Mesothelial cell of epicardium (in vitro differentiated cells): Measurements from ENCODE around the gene EXOSC10. TPM values are rescaled to one million over a fixed set of nuclear protein-coding genes. Genes with fewer than 3 reads are reported as not detected.
"Not testable (repeated sequence)": the region's sequence is repeated elsewhere in the genome, so short reads cannot be mapped to it uniquely, and the experiment has no call there.

ENCODE experiments used
- DNase-seq, 2 experiments: peaks; one replicate each; pipeline ENCODE4 v3.0.0; 2021; ENCODE audit warnings: low spot score in 2 of 2; ENCODE audit not compliant: unreplicated experiment in 2 of 2
- H3K27ac Mint-ChIP-seq: 2 replicates; pipeline ENCODE4 v1.8.0; 2021; ENCODE audit warnings: mixed read lengths
- H3K27me3 Mint-ChIP-seq: 2 replicates; pipeline ENCODE4 v1.8.0; 2021; ENCODE audit warnings: low read depth, mixed read lengths
- H3K36me3 Mint-ChIP-seq: 2 replicates; pipeline ENCODE4 v1.8.0; 2021; ENCODE audit warnings: mixed read lengths
- H3K4me1 Mint-ChIP-seq: 2 replicates; pipeline ENCODE4 v1.8.0; 2021; ENCODE audit warnings: mixed read lengths
- H3K4me3 Mint-ChIP-seq: 2 replicates; pipeline ENCODE4 v1.8.0; 2021; ENCODE audit warnings: mild to moderate bottlenecking, moderate library complexity, mixed read lengths
- H3K9me3 Mint-ChIP-seq: 2 replicates; pipeline ENCODE4 v1.8.0; 2021; ENCODE audit warnings: mixed read lengths
- total RNA-seq: library from RNA; stranded (reverse); gene quantifications from 3 replicates; pipeline ENCODE4 v1.2.1, GENCODE V29; 2021
- TF ChIP-seq, protein P1 (sequence below): fragments of 200-600 bp; sonication (generic); IDR thresholded peaks from one replicate; pipeline ENCODE4 v1.5.0; 2021; ENCODE audit warnings: antibody characterized with exemption; ENCODE audit not compliant: unreplicated experiment

Gene EXOSC10
- total RNA-seq, 1 donor from 2014 or later = 76.9 TPM

DNA sequence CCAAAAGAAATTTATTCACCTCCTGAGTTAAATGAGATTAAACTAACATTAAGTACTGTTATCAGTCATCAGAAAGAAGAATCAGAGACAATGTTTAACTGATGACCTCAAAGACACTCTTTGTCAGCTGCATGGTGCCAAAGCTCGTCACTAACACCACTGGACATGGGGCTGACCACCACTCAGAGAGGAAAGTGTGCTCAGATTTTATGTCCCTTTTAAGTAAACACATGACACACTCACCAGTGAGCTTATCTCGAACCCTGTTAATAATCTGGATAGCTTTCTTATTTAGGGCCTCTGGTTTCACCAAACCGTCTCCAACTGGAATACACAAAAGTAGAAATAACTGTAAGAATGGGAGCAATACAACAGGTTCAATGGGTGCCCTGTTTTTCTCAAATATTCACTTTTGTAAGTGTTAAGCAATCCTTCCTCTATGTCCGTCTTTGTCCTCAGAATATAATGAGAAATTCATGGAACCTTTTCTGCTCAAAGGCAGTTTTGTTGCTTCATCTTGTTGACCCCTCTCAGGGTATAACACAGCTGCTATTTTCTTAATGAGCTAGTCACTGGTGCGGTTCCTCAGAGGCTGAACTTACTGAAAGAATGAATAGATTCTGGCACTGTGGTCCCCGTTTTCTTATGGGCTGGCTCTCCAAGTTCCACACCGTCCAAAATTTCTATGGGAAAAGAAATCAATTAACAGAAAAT, 9.5 kb upstream of the EXOSC10 start:
- TF ChIP-seq, protein P1, sequence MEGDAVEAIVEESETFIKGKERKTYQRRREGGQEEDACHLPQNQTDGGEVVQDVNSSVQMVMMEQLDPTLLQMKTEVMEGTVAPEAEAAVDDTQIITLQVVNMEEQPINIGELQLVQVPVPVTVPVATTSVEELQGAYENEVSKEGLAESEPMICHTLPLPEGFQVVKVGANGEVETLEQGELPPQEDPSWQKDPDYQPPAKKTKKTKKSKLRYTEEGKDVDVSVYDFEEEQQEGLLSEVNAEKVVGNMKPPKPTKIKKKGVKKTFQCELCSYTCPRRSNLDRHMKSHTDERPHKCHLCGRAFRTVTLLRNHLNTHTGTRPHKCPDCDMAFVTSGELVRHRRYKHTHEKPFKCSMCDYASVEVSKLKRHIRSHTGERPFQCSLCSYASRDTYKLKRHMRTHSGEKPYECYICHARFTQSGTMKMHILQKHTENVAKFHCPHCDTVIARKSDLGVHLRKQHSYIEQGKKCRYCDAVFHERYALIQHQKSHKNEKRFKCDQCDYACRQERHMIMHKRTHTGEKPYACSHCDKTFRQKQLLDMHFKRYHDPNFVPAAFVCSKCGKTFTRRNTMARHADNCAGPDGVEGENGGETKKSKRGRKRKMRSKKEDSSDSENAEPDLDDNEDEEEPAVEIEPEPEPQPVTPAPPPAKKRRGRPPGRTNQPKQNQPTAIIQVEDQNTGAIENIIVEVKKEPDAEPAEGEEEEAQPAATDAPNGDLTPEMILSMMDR = no peak
- Mint-ChIP-seq H3K27me3 (no peaks in the 10 kb centered on the region), H3K4me3 (no peak overlapping the region), H3K9me3 (no peaks in the 10 kb centered on the region), H3K4me1 (no peaks in the 10 kb centered on the region), H3K36me3 (peaks cover 28% of the 10 kb centered on the region), H3K27ac (no peak overlapping the region)
- DNase-seq = no peak

DNA sequence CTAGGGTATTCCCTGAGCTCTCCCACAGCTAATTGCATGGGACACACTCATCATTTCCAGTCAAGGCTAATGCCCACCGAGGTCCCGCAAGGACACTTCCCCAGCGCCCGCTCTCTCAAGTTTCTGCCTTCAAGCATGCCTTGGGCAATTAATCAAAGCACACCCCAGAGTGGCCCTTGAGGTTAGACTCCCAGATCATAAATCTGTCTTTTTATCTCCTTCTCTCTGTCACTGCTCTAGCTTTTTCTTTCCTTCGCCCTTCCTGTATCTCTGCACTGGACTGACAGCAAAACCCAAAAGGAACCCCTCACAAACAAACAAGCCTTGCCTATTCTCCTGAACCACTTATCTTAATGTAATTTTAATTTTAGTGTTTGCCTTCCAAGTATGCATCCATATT, 7.9 kb upstream of the EXOSC10 start:
- H3K27ac Mint-ChIP-seq = peak overlapping the region; percentile 3
- TF ChIP-seq, protein P1 = no peak

DNA sequence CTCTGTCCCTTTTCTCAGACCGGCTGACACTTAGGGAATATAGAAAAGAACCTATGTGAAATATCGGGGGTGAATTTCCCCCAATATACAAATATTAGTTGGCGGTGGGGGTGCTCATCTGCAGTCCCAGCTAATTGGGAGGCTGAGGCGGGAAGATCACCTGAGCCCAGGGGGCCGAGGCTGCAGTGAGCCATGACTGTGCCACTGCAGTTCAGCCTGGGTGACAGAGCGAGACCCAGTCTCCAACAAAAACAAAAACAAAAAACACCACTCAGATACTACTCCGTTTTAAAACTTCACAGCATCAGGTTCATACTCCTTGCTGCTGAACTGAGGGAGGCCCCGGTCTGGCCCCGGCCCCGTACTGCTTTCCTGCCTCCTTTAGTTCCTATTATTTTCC, 5.9 kb upstream of the EXOSC10 start:
- no peak overlapping the region for H3K4me3 Mint-ChIP-seq
- H3K36me3 Mint-ChIP-seq = peaks cover 24% of the 10 kb centered on the region
- H3K4me1 Mint-ChIP-seq = no peaks in the 10 kb centered on the region
- no peak for DNase-seq
- H3K27me3 Mint-ChIP-seq = no peaks in the 10 kb centered on the region
- H3K27ac Mint-ChIP-seq = no peak overlapping the region
- H3K9me3 Mint-ChIP-seq = no peaks in the 10 kb centered on the region
- TF ChIP-seq, protein P1 = no peak

More for the DNA sequence above, 7.9 kb upstream of the EXOSC10 start:
- H3K36me3 Mint-ChIP-seq = peaks cover 24% of the 10 kb centered on the region
- DNase-seq = no peak
- no peaks in the 10 kb centered on the region for H3K27me3 Mint-ChIP-seq
- no peaks in the 10 kb centered on the region for H3K9me3 Mint-ChIP-seq
- H3K4me1 Mint-ChIP-seq = no peaks in the 10 kb centered on the region
- H3K4me3 Mint-ChIP-seq = no peak overlapping the region

DNA sequence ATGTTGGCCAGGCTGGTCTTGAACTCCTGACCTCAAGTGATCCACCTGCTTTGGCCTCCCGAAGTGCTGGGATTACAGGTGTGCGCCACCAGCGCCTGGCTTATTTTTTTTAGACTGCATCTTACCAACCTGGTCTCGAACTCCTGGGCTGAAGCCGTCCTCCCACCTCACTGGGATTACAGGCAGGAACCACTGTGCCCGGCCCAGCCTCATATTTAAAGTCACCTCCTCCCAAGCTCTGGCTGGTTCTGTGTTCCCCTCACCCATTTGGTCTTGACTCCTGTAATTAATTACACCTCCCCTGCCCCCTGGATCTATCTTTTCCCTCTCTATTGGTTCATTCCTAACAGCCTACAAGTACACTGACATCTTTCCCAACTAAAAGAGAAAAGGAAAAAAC, 1.7 kb upstream of the EXOSC10 start:
- TF ChIP-seq, protein P1 = no peak
- peak overlapping the region; percentile 41 for H3K4me3 Mint-ChIP-seq
- no peak for DNase-seq
- H3K27me3 Mint-ChIP-seq = no peaks in the 10 kb centered on the region
- H3K36me3 Mint-ChIP-seq = peaks cover 8% of the 10 kb centered on the region
- H3K9me3 Mint-ChIP-seq = no peaks in the 10 kb centered on the region
- H3K4me1 Mint-ChIP-seq = peaks cover 8% of the 10 kb centered on the region
- H3K27ac Mint-ChIP-seq = peak overlapping the region; percentile 74

DNA sequence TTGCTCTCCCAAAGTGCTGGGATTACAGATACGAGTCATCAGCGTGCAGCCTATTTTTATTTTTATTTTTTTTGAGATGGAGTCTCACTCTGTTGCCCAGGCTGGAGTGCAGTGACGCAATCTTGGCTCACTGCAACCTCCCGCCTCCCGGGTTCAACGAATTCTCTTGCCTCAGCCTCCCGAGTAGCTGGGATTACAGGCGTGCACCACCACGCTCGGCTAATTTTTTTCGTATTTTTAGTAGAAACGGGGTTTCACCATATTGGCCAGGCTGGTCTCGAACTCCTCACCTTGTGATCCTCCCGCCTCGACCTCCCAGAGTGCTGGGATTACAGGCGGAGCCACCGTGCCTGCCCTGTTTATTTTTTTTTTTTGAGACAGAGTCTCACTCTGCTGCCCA, 1.1 kb upstream of the EXOSC10 start:
- DNase-seq, H3K9me3 Mint-ChIP-seq, H3K27me3 Mint-ChIP-seq, H3K27ac Mint-ChIP-seq, H3K4me3 Mint-ChIP-seq, H3K4me1 Mint-ChIP-seq, H3K36me3 Mint-ChIP-seq: not testable (repeated sequence)

DNA sequence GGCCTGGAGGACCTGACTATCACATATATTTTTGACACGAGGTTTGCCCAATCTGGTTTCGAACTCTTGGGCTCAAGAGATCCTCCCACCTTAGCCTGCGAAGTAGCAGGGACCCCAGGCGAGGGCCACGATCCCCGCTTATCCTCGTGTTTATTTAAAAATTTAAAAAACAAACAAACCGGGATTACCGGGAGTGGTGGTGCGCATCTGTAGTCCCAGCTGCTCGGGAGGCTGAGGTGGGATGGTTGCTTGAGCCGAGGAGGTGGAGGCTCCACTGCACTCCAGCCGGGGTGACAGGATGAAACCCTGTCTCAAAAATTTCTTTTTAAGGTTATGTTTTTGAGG, 452 bp upstream of the EXOSC10 start:
- peak in 1 of 2 experiments; percentile 31 for DNase-seq
- H3K4me1 Mint-ChIP-seq = peaks cover 8% of the 10 kb centered on the region
- TF ChIP-seq, protein P1 = no peak
- H3K36me3 Mint-ChIP-seq = peaks cover 5% of the 10 kb centered on the region
- H3K27ac Mint-ChIP-seq = peak overlapping the region; percentile 97
- H3K4me3 Mint-ChIP-seq = peak overlapping the region; percentile 95
- no peaks in the 10 kb centered on the region for H3K9me3 Mint-ChIP-seq
- H3K27me3 Mint-ChIP-seq = no peaks in the 10 kb centered on the region
